AG09319 (cell line): ENCODE data around the gene TRIM61.
"Not testable (repeated sequence)": the region's sequence is repeated elsewhere in the genome, so short reads cannot be mapped to it uniquely, and the experiment has no call there.

ENCODE experiments used
- DNase-seq: peaks from one replicate; pipeline ENCODE4 v3.0.0-alpha.2; 2010; ENCODE audit warnings: low read depth; ENCODE audit errors: extremely low read depth
- TF ChIP-seq, protein P1 (sequence below): IDR thresholded peaks from 2 replicates; pipeline ENCODE4 v1.5.1; 2011; ENCODE audit warnings: low read depth, mild to moderate bottlenecking, inconsistent platforms, low read length, moderate library complexity

The TRIM61 gene

GRCh38 chr4:164933244-164933643 lies 44.2 kb downstream of the TRIM61 start:
- TF ChIP-seq, protein P1, sequence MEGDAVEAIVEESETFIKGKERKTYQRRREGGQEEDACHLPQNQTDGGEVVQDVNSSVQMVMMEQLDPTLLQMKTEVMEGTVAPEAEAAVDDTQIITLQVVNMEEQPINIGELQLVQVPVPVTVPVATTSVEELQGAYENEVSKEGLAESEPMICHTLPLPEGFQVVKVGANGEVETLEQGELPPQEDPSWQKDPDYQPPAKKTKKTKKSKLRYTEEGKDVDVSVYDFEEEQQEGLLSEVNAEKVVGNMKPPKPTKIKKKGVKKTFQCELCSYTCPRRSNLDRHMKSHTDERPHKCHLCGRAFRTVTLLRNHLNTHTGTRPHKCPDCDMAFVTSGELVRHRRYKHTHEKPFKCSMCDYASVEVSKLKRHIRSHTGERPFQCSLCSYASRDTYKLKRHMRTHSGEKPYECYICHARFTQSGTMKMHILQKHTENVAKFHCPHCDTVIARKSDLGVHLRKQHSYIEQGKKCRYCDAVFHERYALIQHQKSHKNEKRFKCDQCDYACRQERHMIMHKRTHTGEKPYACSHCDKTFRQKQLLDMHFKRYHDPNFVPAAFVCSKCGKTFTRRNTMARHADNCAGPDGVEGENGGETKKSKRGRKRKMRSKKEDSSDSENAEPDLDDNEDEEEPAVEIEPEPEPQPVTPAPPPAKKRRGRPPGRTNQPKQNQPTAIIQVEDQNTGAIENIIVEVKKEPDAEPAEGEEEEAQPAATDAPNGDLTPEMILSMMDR: no peak
- no peak for DNase-seq

- TF ChIP-seq, protein P1: no peak
- DNase-seq: no peak
These were observed 45.7 kb downstream of the TRIM61 start for GRCh38 chr4:164931551-164932324.

GRCh38 chr4:164930647-164931046 lies 46.8 kb downstream of the TRIM61 start:
- TF ChIP-seq, protein P1: no peak
- DNase-seq: no peak

DNA sequence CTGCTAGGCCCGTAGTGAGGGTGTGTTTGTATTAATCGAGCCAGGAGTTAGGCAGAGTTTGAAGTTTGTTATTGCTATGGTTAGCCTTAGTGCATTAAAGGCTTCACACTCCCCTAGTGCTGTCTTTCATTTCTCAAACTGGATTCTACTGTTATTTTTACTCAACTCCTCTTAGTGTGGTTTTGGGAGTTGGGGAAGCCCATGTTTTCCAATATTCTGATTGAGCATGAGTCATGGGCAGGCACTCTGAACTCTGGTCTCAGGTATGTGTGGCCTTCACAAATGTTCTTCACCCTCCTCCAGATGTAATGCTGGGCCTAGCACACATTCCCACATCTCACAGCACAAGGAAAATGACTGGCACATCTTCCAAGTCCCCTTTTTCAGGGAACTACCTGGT lies 50.4 kb downstream of the TRIM61 start:
- not testable (repeated sequence) for DNase-seq

DNA sequence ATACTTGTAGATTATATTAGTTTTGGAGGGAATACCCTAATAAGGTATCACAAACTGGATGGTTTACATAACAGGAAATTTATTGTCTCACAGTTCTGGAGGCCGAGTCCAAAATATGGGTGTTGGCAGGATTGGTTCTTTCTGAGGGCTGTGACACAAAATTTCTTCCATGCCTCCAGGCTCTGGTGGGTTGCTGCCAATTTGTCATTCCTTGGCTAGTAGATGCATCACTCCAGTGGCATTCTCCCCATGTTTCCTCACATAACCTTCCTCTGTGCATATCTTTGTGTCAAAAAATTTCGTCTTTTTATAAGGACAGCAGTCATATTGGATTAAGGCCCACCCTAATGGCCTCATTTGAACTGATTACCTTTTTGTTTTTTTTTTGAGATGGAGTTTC lies 51.2 kb downstream of the TRIM61 start:
- TF ChIP-seq, protein P1: no peak
- no peak for DNase-seq

GRCh38 chr4:164924670-164925238 lies 52.7 kb downstream of the TRIM61 start:
- TF ChIP-seq, protein P1: no peak
- DNase-seq: no peak

GRCh38 chr4:164918956-164919355 lies 58.5 kb downstream of the TRIM61 start:
- DNase-seq: no peak
- TF ChIP-seq, protein P1: no peak
